RWPE2 (cell line): ENCODE results near the gene RPTOR.
A peak's percentile ranks its signal among the peaks of the same experiment; 100 is the strongest.

Experiments used
- ATAC-seq: fragments of 200-7000 bp; cut with Tn5 transposase; 3 replicates; pipeline ENCODE4 v1.9.1; 2021; ENCODE audit warnings: low read depth
- DNase-seq: peaks from one replicate; pipeline ENCODE4 v3.0.0-alpha.2; 2020; ENCODE audit warnings: low spot score
- H3K27ac ChIP-seq: fragments of 450-650 bp; 2 replicates; pipeline ENCODE4 v1.5.1; 2017; ENCODE audit warnings: mild to moderate bottlenecking; ENCODE audit not compliant: poor library complexity, severe bottlenecking
- H3K27me3 ChIP-seq: fragments of 250-450 bp; sonication (Bioruptor Pico); 2 replicates; pipeline ENCODE4 v1.5.1; 2021; ENCODE audit warnings: mild to moderate bottlenecking, moderate library complexity; ENCODE audit not compliant: insufficient read depth, poor library complexity, severe bottlenecking
- H3K36me3 ChIP-seq: fragments of 250-450 bp; sonication (Bioruptor Pico); 2 replicates; pipeline ENCODE4 v1.5.1; 2020; ENCODE audit warnings: low read depth, mild to moderate bottlenecking, moderate library complexity
- H3K4me1 ChIP-seq: fragments of 250-450 bp; sonication (Bioruptor Pico); 2 replicates; pipeline ENCODE4 v1.5.1; 2021; ENCODE audit warnings: mild to moderate bottlenecking, moderate library complexity; ENCODE audit not compliant: insufficient read depth, poor library complexity, severe bottlenecking
- H3K4me3 ChIP-seq: fragments of 250-450 bp; sonication (Bioruptor Pico); 2 replicates; pipeline ENCODE4 v1.5.1; 2021; ENCODE audit warnings: mild to moderate bottlenecking, moderate library complexity; ENCODE audit not compliant: severe bottlenecking
- H3K9me3 ChIP-seq: fragments of 250-450 bp; sonication (Bioruptor Pico); 2 replicates; pipeline ENCODE4 v1.5.1; 2021; ENCODE audit warnings: mild to moderate bottlenecking, moderate library complexity; ENCODE audit not compliant: severe bottlenecking
- CTCF ChIP-seq: fragments of 450-650 bp; IDR thresholded peaks from one replicate; pipeline ENCODE4 v1.5.1; 2017; ENCODE audit warnings: mild to moderate bottlenecking, moderate library complexity; ENCODE audit not compliant: poor library complexity, severe bottlenecking

RPTOR gene

GRCh38 chr17:80942423-80943345 is 398.0 kb downstream of the RPTOR start:
- DNase-seq = peak; percentile 54
- Histone ChIP-seq H3K4me3 (no peak overlapping the region), H3K9me3 (no peaks in the 10 kb centered on the region), H3K4me1 (no peaks in the 10 kb centered on the region), H3K27me3 (no peaks in the 10 kb centered on the region), H3K36me3 (peaks cover 29% of the 10 kb centered on the region), H3K27ac (no peak overlapping the region)
- 0 out of 3 replicates have a peak, but pooled peaks have one; percentile 33 for ATAC-seq
- TF ChIP-seq CTCF = no peak

GRCh38 chr17:80943346-80944145 is 398.9 kb downstream of the RPTOR start:
- peaks cover 28% of the 10 kb centered on the region for H3K36me3 ChIP-seq
- ATAC-seq (no peak), DNase-seq (peak; percentile 44)
- no peak overlapping the region for H3K4me3 ChIP-seq
- TF ChIP-seq CTCF = no peak
- no peaks in the 10 kb centered on the region for H3K27me3 ChIP-seq
- no peaks in the 10 kb centered on the region for H3K4me1 ChIP-seq
- H3K9me3 ChIP-seq = no peaks in the 10 kb centered on the region
- no peak overlapping the region for H3K27ac ChIP-seq

- no peaks in the 10 kb centered on the region for H3K9me3 ChIP-seq
These were observed 399.7 kb downstream of the RPTOR start for GRCh38 chr17:80944326-80944725.

GRCh38 chr17:80945736-80946135 is 401.1 kb downstream of the RPTOR start:
- Histone ChIP-seq H3K4me1 (no peaks in the 10 kb centered on the region), H3K27me3 (no peaks in the 10 kb centered on the region)
- TF ChIP-seq CTCF = no peak

More at GRCh38 chr17:80944326-80944725, 399.7 kb downstream of the RPTOR start:
- no peak for DNase-seq
- Histone ChIP-seq H3K27ac (no peak overlapping the region), H3K27me3 (no peaks in the 10 kb centered on the region), H3K4me3 (no peak overlapping the region), H3K4me1 (no peaks in the 10 kb centered on the region), H3K36me3 (peaks cover 21% of the 10 kb centered on the region)
- no peak for ATAC-seq
- no peak for TF ChIP-seq CTCF

More at GRCh38 chr17:80945736-80946135, 401.1 kb downstream of the RPTOR start:
- Histone ChIP-seq H3K36me3 (peaks cover 19% of the 10 kb centered on the region), H3K9me3 (no peaks in the 10 kb centered on the region), H3K27ac (no peak overlapping the region), H3K4me3 (no peak overlapping the region)
- ATAC-seq (no peak), DNase-seq (peak; percentile 58)
